Measurements from ENCODE around the gene TMPRSS7.
A peak's percentile ranks its signal among the peaks of the same experiment; 100 is the strongest.

The TMPRSS7 gene, protein sequence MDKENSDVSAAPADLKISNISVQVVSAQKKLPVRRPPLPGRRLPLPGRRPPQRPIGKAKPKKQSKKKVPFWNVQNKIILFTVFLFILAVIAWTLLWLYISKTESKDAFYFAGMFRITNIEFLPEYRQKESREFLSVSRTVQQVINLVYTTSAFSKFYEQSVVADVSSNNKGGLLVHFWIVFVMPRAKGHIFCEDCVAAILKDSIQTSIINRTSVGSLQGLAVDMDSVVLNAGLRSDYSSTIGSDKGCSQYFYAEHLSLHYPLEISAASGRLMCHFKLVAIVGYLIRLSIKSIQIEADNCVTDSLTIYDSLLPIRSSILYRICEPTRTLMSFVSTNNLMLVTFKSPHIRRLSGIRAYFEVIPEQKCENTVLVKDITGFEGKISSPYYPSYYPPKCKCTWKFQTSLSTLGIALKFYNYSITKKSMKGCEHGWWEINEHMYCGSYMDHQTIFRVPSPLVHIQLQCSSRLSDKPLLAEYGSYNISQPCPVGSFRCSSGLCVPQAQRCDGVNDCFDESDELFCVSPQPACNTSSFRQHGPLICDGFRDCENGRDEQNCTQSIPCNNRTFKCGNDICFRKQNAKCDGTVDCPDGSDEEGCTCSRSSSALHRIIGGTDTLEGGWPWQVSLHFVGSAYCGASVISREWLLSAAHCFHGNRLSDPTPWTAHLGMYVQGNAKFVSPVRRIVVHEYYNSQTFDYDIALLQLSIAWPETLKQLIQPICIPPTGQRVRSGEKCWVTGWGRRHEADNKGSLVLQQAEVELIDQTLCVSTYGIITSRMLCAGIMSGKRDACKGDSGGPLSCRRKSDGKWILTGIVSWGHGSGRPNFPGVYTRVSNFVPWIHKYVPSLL

DNA sequence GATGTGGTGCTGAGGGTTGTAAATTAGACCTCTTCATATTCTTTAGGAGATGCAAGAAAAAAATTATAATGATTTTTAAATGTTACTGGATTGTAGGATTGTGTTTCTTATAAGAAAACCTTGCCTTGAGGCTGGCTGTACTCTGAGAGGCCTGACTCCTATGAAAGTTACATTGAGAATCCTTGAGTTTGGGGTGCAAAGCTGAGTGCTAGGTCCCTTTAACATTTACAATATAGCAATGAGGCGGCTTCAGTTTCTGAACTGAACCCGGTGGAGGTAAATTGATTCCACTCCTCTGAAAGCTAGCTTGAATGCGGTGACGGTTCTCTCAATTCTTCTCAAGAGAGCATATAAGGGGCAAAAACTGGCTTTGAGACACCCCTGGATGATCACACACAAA lies at the start of gene TMPRSS7:
Gene TMPRSS7 (plus strand): TSS at position 301 of the 400 bp plus-strand sequence. CDS start 110 bp downstream, outside the sequence.
- DNase-seq (ENCODE audit: low read depth) = no peak

DNA sequence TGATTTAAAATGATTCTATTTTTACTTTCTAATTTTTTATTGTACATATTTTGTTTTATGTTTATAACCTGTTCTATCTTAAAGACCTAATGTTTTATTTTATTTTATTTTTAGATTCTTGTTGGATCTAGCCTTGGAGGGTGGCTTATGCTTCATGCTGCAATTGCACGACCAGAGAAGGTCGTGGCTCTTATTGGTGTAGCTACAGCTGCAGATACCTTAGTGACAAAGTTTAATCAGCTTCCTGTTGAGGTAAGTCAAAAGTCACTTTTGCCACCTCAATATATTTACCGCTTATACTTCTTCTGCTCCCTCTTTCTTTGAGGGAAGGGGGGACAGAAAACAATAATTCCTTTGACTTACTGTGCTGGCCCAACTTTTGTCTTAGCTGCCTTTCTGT lies 47.7 kb upstream of the TMPRSS7 start:
- no peak for DNase-seq (ENCODE audit: low read depth)

DNA sequence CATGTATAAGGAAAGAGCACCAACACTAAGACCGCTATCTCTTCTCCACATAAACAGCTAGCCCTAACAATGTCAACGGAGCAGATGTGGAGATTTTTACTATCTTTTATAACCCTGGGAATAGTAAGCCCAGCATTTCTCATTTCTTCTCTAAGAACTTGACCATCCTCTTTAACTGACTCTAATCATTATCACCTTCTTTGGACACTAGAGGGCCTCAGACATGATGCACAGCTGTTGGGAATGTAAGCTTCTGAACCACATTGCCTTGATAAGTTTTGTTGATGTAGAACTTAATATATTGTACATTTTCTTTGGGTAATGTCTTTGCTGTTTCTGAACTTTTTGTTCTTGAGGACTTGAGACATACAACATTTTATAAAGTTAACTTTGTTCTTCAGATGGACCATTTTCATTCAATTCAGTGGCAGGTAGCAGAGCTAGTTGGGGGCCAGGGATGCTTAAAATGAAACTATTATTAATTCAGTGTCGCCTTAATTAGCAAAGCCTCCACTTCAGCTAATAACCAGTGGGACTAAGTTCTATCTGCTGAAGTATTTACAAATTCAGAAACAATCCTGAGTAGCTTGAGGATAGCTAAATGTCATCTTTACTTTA lies 45.4 kb upstream of the TMPRSS7 start:
- peak; percentile 56 for DNase-seq (ENCODE audit: low read depth)

DNA sequence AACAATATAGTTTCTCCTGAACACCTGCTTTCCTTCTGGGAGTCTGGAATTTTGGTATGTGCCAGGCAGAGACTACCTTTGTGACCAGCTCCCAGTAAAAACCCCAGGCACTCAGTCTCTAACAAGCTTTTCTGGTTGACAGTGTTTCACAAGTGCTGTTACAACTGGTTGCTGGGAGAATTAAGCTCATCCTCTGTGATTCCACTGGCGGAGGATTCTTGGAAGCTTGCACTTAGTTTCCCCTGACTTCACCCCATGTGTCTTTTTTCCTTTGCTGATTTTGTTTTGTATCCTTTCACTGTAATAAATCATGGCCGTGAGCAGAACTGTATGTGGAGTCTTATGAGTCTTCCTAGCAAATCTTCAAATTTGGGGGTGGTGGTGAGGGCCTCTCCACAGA lies 41.5 kb upstream of the TMPRSS7 start:
- no peak for DNase-seq (ENCODE audit: low read depth)

DNA sequence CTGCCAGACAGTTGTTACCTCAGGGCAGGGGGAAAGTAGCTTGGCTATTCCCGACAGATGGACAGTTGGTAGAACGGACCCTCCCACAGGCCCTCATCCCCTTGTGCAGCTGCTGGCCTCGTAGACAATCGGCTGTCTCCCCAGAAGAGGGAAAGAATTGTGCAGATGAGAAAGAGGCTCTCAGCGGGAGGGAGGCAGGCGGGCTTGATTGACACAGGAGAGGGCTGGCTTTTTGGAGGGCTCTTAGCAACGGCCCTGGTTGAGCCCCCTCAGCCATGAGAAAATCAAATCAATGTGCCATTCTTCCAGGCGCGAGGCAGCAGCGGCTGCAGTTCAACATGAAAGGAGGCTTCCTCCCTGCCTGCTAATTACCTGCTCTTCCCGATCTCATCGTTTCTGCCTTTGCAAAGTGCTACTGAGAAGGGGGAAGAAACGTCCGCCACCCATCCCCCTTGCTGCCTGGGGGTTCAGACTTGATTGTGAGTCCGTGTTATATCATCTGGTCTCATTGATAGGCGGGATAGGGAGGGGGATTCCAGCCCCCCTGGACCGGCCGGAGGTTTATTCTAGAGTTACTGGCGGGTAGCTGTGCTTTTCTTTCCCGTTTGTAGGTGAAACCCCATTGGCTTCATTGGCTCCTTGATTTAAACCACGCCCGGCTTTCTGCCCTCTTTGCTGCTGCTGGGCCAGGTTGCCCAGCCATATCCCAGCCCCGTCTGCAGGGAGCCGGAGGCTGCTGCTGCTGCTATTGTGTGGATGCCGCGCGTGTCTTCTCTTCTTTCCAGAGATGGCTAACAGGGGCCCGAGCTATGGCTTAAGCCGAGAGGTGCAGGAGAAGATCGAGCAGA lies 35.7 kb upstream of the TMPRSS7 start, which contains the start of gene TAGLN3:
Gene TAGLN3 (plus strand): TSS at position 287 of the 848 bp plus-strand sequence. CDS start 501 bp downstream, at position 788.
- DNase-seq (ENCODE audit: low read depth) = no peak

DNA sequence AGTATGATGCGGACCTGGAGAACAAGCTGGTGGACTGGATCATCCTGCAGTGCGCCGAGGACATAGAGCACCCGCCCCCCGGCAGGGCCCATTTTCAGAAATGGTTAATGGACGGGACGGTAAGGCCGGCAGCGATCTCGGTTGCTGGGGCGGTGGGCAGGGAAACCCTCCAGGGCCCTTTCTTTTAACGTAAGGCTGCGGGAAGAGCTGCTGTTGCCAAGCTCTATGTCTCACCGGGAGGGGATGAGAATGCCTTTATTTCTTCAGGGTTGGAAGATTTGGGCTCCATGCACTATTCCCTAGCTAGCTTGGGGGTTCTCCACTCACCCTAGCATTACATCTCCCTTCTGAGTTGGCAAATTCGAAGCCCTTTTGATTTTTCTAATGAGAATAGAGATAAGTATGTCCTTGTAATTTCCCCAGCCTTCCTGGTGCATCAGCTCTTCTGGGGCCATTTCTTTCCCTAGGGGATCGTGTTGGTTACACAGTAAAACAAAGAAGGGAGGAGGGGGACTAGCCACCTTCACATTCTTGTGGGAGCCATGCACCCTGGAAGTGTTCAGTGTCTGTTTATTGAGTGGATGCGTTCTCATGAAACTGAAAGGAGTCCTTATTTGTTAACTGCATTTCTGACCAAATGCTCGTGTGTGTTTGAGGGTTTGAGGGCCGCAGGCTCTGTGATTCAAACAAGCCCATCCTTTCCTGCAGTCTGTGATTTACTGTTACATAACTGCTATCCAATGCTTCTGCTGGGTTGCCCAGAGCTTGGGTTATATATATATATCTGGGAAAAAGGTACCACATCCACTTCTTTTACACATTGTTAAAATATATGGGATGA lies 34.8 kb upstream of the TMPRSS7 start:
- DNase-seq (ENCODE audit: low read depth) = no peak

DNA sequence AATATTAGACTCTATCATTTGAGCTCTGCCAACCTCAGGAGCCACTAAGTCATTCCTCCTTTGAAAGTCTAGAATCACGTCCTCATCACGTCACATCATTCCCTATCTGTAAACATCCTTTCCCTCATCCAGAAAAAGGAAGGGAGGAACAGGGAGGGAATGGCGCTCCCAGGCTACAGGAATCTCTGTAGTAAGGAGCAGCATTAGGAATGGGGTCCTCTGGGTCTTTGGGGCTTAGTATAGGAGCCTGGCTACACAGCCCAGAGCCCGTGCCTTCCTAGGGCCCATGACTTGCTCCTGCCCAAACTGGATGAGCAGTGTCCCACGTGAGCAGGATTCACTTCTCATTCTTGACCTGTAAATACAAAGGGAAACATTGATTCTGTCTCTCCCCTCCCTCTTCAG lies 34.2 kb upstream of the TMPRSS7 start:
- DNase-seq (ENCODE audit: low read depth) = no peak

DNA sequence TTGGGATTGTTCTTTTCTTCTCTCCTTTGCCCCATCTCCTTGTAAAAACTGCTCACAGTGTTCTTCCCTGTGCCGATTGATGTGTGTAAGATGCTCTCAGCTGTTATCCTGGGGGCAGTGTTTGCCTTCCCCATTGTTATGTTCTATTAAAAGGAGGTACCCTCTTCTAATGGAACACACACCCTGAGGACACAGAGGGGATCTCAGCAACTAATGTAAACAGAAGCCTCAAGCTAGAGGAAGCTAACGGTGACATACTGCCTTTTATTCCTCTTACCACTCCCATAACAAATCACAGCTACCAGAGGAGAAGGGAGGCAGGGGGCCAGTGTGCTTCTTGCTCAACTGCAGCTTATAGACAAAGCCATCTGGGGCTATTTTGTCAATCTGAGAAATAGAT lies 33.6 kb upstream of the TMPRSS7 start:
- DNase-seq (ENCODE audit: low read depth) = no peak

DNA sequence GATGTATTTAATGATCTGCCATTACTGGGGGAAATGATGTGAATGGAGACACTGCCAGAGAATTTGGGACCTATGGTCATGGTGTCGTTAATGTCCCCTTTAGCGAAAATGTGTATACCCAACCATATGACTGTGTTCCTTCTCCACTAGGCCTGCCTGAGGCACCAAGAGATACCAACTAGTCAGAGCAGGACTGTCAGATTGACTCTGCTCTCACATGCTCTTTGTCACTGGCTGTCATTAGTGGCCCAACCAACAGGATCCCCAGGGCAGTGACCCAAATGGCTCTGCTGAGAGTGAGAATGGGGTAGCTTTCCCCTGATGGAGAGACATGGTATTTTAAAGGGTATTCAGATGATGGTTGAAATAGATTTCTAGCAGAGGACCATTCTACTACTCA lies 33.0 kb upstream of the TMPRSS7 start:
- no peak for DNase-seq (ENCODE audit: low read depth)

DNA sequence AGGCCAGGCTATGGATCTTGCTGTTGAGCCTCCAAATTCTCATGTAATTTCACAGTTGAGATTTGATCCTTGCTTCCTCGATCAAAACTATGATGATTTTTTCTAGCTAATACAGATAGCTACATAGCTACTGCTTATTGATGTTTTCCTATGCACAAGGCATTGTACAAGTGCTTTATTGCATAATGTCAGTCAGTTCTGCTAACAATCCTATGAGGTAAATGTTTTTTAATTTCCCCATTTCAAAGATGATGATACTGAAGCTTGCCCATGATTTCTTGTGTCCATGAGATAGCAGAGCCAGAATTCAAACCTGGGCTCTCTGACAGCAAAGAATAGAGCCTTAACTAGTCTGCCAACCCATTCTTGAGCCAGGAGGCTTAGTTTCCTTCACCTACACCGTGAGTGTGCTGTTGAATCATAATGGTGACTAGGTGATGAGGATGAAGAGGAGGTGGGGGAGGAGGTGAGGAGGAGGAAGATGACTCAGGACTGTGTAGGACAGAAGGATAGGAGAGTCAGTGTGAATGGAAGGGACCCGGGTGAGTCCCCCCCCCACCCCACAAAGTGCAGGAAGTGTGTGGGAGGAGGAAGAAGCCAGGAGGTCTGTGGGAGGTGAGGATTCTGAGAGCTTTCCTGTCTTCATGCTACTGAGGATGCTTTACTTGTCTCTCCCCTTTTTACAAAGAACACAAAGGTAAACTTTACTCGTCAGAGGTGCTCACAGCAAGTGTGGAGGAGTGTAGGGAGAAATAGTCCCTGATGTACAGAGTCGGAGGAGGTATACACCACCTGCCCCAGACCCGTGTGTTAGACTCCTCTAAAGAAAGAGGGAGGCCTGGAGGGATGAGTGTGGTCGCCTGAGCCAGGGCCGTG lies 32.2 kb upstream of the TMPRSS7 start:
- DNase-seq (ENCODE audit: low read depth) = no peak

DNA sequence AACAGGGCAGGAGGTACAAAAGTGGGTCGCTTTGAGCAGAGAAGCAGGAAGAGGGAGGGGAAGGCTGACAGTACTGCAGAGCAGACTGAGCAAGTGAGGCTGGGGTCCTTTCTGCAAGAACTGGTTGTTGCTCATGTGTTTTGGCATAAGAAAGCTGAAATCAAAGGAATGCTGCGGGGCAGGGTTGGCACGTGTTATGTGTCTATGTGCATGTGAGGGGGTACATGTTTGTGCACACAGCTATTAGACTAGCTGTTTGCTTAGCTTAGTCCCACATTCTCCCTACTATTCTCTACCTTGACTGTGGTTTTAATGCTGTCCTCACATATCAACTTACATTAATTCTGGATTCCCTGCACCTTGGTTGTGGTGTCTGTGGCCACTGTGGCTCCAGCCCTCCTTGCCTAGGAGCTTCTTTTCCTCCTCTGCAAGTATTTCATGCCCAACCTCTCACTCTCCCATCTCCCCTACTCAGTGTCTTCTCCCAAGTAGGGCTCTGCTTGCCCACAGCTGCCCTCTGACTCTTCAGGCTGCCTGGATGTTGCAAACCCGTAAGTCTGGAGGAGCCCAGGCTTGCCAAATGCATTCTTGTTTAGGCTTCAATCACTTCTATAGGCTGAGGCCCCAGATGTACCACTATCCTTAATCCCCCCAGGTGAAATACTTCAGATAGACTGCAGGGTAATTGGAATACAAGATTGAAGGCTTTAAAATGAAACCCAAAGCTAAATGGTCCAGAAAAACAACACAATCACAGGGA lies 31.0 kb upstream of the TMPRSS7 start:
- no peak for DNase-seq (ENCODE audit: low read depth)

DNA sequence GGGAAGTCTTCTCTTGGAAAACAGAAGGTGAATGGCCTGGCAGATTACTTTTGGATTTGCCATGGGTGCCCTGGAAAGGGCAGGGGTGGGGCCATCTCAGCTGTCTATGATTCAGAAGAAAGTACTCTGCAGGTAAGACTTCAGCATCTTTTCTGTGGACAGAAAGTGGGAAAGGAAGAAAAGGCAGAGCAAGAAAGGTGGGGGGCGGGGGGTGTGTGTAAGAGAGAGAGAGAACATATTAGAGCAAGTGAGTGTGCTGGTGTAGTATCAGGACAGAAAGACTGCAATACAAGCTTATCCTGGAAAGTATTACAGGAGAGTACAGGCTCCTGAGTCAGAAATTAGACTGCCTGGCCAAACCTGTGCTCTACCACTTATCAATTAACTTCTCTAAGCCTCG lies 30.3 kb upstream of the TMPRSS7 start:
- no peak for DNase-seq (ENCODE audit: low read depth)

DNA sequence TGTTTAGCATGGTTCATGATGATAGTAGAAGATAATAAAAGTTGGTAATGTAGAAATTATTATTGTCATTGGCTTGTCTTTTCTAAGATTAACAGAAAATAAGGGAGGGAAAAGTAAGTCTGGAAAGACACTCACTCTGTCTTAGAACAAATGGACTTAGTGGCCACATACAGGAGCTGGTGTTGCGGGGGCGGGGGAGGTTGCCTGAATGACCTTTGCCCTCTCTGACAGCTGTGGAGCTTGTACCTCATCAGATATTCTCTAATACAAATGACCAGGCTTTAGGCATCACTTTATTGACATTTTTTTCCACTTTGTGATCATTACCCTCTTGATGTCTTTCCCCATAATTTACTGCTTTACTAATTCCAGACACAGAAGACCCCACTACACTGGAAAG lies 29.9 kb upstream of the TMPRSS7 start:
- no peak for DNase-seq (ENCODE audit: low read depth)

DNA sequence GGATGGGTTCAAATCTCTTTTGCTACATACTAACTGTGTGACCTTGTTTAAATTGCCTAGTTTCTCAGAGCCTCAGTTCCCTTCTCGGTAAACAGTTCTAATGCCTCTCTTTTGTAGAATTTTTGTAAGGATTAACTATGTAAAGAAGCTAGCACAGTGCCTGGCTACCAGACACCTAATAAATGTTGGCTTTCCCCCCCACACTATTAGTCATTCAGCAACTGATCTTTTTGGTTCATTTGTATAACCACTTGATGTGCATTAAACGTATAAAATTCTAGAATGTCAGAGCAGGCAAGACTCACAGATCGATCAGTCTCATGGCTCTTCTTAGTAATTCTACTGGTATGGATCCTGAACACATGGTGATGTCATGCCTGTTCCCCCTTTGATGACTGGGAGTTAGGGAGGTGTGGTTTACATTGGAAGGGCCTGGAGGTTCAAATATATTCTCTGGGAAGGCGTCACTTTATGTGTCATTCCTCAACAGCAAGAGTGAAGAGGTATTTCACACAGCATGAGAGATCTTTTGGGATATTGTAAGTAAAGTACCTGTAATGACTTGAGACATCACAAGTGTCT lies 29.4 kb upstream of the TMPRSS7 start:
- no peak for DNase-seq (ENCODE audit: low read depth)

DNA sequence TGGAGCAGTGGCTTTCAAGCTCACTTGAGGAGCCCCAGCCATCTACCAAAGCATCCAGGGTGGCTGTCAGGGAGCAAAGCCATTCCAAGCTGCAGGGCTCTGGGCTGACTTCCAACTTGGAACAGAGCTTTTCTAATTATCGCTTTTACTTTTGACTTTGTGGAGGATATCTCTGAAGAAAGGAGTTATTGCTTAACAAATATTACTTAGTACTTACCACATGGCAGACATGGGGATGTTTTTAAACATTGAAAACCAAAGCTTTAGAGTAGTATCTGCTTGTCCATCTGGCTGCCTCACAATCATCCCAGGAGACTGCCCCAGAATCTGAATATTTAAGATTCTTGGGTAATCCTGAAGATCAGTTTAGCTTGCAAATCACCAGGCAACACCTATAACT lies 26.9 kb upstream of the TMPRSS7 start:
- peak; percentile 82 for DNase-seq (ENCODE audit: low read depth)

DNA sequence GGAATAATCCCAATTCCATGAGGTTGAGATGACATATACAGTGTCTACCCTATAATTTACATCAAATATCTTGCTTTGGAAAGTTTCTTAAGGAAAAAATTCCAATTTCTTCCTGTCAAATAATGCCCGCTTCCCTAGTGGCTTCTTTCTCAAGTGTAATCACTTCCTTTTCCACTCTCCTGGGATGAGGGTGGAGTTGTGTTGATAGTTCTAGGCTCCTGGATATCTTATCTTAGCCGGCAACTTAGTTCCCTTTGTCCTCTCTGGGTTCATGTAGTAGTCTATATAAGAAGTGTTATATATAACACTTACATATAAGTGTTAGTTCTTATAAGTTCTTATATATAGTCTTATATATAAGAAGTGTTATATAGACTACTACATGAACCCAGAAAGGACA lies 24.9 kb upstream of the TMPRSS7 start:
- DNase-seq (ENCODE audit: low read depth) = no peak

DNA sequence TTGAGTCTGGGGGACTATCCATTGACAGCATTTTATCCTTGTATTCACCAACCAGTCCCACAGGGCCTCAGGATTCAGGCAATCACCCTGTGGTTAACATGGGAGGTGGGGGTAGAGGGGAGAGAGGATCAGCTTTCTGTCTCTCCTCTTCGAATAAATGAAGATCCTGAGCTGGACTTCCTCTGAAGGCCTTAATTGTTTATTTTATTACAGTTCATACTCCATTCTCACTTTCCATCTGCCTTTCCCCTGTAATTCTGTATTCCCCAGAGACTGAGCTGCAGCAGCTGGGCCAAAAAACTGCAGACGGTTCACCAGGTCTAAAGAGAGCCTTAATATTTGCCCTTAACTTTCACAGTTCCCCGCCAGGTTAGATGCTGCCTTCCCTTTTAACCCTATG lies 23.9 kb upstream of the TMPRSS7 start:
- DNase-seq (ENCODE audit: low read depth) = peak; percentile 64

DNA sequence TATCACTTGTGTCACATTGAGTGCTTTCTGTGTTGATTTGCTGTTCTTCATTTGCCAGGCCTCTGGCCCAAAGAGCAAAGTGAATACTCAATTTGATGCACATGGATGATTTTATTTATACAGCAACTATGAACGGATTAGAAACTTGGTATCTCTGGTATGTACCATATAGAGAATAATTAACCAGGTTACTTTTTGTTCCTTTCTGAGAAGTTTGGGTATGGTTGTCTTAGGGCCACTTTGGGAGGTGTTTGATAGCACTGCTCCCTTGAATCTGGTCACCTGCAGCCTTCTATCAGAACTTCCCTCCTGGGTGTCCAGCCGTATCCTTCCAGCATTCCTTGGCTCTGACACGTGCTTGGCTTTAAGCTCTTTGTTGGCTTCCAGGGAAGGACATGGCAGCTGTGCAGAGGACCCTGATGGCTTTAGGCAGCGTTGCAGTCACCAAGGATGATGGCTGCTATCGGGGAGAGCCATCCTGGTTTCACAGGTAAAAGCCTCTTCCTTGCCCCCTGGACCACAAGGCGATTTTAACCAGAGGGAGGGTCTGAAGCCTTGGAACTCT lies 23.1 kb upstream of the TMPRSS7 start:
- DNase-seq (ENCODE audit: low read depth) = no peak

Measured in fibroblast of gingiva (primary cell).